GM12865 (cell line): ENCODE data around the gene MYBPHL.

Experiments used
- DNase-seq: peaks from one replicate; pipeline ENCODE4 v3.0.0; 2010; ENCODE audit warnings: low read depth
- H3K4me3 ChIP-seq: 2 replicates; pipeline ENCODE4 v1.5.1; 2011; ENCODE audit warnings: mild to moderate bottlenecking, low read depth, low read length, control low read depth
- CTCF ChIP-seq: IDR thresholded peaks from 2 replicates; pipeline ENCODE4 v1.5.1; 2011; ENCODE audit warnings: low read length, control low read depth, low read depth, inconsistent platforms; ENCODE audit not compliant: insufficient read depth; ENCODE audit errors: missing control alignments

The MYBPHL gene

DNA sequence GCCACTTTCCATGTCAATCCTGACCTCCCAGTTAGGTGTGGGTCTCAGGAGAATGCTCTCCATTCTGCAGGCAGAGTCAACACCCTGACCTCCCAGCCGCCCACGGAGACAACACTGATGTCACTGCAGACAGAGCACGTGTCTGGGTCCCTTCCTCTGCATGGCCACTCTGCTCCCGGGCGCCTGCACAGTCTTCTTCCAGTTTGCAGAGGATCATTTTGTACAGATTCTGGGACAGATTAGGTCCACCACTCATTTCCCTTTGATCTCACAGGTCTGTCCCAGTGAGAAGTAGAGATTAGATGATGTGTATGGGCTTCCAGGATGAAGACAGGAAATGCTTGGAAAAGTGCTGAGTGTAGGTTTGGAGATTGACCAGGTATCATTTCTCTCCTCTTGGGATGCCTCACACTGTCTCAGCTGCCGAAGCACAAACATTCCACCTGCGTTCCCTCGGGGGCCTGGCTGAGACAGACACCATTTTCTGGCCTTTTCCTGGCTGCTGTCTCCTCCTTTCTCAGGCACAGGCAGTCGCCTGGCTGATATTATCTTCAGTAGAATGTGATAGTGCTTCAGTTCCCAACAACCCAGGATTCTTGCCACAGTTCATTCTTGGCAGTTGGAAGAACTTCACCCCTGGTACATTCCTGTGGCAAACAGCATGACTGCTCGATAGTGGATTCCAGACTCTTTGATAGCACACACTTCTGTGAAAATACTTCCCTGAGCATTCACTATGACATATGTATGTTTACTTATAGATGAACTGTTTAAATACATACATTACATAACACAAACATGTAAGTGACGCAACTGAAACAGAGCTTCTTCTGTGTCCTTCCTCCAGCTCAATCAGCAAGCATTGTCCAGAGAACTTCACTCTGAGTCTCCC lies 7.9 kb downstream of the MYBPHL start:
- H3K4me3 ChIP-seq = no peak overlapping the region
- TF ChIP-seq CTCF = no peak
- no peak for DNase-seq

DNA sequence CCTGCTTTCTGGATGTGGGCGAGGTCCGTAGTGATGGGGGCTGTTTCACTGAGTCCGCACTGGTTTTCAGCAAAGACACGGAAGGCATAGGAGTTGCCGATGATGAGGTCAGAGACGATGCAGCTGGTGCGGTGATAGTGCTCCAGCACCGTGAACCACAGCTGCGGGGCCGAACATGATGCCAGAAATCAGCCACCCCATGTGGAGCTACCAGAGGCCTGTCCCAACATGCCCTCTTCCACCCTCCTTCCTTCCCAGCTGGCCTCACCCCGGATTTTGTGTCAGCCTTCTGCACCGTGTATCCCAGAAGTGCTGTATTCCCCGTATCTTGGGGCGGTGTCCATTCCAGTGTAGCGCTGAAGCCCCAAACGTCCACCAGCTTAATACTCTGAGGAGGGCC lies 10.0 kb downstream of the MYBPHL start:
- no peak for TF ChIP-seq CTCF
- no peak overlapping the region for H3K4me3 ChIP-seq
- DNase-seq = no peak

- DNase-seq = no peak
- TF ChIP-seq CTCF = no peak
- H3K4me3 ChIP-seq = no peak overlapping the region
Measured at GRCh38 chr1:109295712-109296415, 10.9 kb downstream of the MYBPHL start.

DNA sequence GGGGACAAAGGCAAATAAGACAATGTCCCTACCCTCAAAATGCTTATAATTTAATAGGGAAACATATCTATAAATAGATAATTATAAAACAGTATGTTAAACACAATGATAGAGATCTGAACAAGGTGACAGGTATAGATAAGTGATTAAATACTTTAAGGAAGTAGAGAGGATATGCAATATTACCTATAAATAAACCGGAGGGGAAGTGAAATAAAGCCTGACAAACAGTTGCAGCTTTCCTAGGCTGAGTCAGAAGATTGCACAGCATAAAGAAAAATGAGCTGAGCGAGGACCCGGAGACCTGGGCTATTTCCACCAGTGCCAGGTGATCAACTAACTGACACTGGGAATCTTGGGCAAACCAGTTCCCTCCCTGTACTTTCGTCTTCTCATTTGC lies 12.3 kb downstream of the MYBPHL start:
- no peak for TF ChIP-seq CTCF
- H3K4me3 ChIP-seq = no peak overlapping the region
- no peak for DNase-seq

DNA sequence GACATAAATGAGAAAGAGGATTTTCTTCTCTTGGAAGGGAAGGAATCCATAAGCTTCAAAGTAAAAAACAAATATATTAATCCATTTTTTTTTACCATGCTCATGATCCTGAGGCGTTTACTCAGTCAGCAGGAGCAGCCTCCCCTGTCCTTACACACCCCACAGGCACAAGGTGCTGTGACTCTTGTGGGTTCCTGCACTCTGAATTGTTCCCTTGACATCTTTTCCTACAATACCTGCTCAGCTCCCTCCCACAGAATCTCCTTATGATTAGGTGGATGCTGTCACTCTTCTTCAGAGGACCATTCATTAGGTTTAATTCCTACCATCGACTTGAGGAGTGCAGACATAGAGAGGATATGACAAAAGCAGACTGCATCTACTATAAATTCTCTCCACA lies 13.8 kb downstream of the MYBPHL start:
- H3K4me3 ChIP-seq = no peak overlapping the region
- no peak for TF ChIP-seq CTCF
- DNase-seq = no peak

DNA sequence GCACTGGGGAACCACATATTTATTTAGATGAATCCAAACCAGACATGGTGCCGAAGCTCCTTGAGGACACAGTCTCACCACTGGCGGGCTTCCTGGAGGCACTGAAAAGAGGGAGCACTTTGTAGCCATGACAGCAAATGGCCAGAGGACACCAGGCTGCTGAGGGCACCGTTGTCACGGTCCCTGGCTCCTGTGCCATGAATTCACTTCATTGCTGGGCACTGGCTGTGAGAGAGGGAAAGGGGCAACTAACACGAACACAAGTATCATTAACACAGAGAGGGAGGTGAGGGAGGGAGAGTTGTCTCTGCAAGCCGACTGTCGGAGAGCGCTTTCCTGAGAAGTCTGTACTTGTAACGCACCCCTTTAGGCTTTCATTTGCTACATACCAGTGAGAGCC lies 14.4 kb downstream of the MYBPHL start:
- no peak overlapping the region for H3K4me3 ChIP-seq
- TF ChIP-seq CTCF = no peak
- DNase-seq = no peak

DNA sequence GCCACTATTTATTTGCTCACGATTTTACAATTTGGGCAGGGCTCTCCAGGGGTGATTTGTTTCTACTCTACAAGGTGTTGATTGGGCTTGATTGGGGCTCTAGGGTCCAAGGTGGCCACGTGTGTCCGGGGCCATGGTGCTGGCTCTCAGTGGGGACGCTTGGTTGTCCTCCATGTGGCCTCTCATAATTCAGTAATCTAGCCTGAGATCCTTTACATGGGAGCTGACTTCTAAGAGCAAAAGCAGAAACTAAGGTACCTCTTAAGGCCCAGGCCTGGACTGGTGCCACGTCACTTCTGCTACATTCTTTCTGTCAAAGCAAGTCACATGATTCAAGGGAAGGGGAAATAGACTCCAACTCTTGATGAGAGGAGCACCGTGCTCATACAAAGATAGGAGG lies 15.8 kb downstream of the MYBPHL start:
- DNase-seq = no peak
- TF ChIP-seq CTCF = no peak
- no peak overlapping the region for H3K4me3 ChIP-seq
